ENCODE data around the gene GIPR.
"Not testable (repeated sequence)": the region's sequence is repeated elsewhere in the genome, so short reads cannot be mapped to it uniquely, and the experiment has no call there.

The GIPR gene

GRCh38 chr19:45663800-45664199 lies 4.2 kb upstream of the GIPR start:
- no peak for TF ChIP-seq ZNF274 (IDR thresholded peaks at IDR 0.05; ENCODE audit: low read depth, low read length)
- no peak overlapping the region for H3K4me3 ChIP-seq (ENCODE audit: low read length)

DNA sequence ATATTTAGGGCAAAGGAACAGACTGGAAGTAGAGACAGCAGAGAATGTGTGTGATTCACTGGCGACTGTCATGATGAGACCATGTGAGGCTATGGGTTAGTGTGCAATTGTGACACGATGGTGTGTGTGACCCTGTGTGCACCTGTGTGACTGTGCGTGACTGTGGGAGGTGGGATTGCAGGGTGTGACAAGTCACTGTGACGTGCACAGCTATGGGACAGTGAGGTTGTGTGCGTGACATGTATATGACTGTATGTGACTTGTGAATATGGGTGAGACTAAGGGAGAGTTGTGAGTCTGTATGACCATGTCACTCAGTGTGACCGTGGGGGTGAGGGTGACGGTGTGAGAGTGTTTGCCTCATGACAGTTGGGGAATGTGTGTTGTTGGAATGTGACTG lies 3.4 kb upstream of the GIPR start:
- H3K4me3 ChIP-seq (ENCODE audit: low read length): no peak overlapping the region
- no peak for TF ChIP-seq ZNF274 (IDR thresholded peaks at IDR 0.05; ENCODE audit: low read depth, low read length)

GRCh38 chr19:45668342-45668871 lies 386 bp downstream of the GIPR start:
- H3K4me3 ChIP-seq (ENCODE audit: low read length): peak overlapping the region; percentile 85
- no peak for TF ChIP-seq ZNF274 (IDR thresholded peaks at IDR 0.05; ENCODE audit: low read depth, low read length)

DNA sequence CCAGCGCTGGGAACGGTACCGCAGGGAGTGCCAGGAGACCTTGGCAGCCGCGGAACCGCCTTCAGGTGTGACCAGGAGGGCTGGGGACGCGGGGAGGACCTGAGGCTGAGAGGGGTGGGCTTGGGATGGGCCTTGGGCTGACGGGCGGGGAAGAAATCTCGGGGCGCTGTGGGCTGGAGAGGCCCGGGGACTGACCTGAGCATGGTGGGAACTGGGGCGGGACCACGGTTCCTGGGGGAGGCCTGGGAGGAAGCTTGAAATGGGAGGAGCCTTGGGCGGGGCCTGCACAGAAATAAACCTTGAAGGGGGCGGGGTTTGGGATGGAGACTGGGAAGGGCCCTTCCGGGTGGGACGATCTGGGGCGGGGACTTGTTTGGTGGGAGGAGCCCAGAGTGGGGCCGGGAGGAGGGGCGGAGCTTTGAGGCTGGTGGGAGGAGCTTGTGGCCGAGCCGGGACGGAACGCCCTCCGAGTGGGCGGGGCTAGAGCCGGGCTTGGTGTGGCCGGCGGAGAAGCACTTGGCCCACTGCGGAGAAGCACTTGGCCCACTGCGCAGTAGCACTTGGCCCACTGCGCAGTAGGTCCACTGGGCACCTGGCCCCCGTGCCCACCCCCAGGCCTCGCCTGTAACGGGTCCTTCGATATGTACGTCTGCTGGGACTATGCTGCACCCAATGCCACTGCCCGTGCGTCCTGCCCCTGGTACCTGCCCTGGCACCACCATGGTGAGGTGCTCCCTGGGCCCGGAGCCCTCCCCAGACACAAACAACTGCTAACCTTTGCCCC lies 2.8 kb downstream of the GIPR start:
- peak overlapping the region; percentile 85; the same call in 1 of the 2 replicates for H3K4me3 ChIP-seq (ENCODE audit: low read length)
- TF ChIP-seq ZNF274 (IDR thresholded peaks at IDR 0.05; ENCODE audit: low read depth, low read length): no peak

DNA sequence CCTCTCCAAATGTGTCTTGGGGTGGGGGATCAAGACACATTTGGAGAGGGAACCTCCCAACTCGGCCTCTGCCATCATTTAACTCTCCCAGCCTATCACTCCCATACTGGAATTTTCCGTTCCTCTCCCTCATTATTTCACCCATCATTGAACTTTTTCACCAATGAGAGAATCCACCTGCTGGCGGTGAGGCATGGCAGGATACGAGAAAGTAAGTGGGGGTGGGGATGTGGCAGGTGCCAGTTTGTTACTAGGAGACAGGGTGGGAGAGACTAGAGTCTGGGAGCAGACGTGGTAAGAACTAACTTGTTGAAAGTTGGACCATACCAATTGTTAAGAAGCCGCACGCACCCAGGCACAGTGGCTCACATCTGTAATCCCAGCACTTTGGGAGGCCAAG lies 6.9 kb downstream of the GIPR start:
- no peak overlapping the region for H3K4me3 ChIP-seq (ENCODE audit: low read length)
- no peak for TF ChIP-seq ZNF274 (IDR thresholded peaks at IDR 0.05; ENCODE audit: low read depth, low read length)

- no peak for TF ChIP-seq ZNF274 (IDR thresholded peaks at IDR 0.05; ENCODE audit: low read depth, low read length)
- peak overlapping the region; percentile 23; the same call in 1 of the 2 replicates for H3K4me3 ChIP-seq (ENCODE audit: low read length)
These were observed 8.8 kb downstream of the GIPR start for GRCh38 chr19:45676851-45677263.

- TF ChIP-seq ZNF274 (IDR thresholded peaks at IDR 0.05; ENCODE audit: low read depth, low read length): no peak
- H3K4me3 ChIP-seq (ENCODE audit: low read length): peak overlapping the region; percentile 33; the same call in 1 of the 2 replicates
These were observed 9.6 kb downstream of the GIPR start for GRCh38 chr19:45677351-45678230.

DNA sequence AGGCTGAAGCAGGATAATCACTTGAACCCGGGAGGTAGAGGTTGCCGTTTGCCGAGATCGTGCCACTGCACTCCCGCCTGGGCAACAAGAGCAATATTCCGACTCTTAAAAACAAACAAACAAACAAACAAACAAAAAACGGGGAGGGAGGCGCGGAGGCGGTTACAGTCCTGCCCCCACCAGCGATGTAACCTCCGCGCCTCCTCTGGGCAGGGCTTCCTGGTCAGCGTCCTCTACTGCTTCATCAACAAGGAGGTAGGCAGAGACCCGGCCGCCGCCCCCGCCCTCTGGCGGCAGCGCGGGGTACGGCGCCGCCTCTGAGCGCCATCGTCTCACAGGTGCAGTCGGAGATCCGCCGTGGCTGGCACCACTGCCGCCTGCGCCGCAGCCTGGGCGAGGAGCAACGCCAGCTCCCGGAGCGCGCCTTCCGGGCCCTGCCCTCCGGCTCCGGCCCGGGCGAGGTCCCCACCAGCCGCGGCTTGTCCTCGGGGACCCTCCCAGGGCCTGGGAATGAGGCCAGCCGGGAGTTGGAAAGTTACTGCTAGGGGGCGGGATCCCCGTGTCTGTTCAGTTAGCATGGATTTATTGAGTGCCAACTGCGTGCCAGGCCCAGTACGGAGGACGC lies 13.5 kb downstream of the GIPR start:
- no peak for TF ChIP-seq ZNF274 (IDR thresholded peaks at IDR 0.05; ENCODE audit: low read depth, low read length)

DNA sequence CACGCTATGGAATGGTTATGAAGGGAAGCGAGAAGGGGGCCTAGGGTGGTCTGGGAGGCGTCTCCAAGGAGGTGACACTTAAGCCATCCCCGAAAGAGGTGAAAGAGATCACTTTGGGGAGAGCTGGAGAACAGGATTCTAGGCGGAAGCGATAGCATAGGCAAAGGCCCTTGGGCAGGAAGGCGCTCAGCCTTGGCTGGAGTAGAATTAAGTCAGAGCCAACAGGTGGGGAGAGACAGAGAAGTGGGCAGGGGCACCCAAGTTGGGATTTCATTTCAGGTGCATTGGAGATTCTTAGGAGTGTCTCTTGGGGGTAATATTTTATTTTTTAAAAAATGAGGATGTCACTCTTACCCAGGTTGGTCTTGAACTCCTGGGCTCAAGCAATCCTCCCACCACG lies 14.1 kb downstream of the GIPR start:
- TF ChIP-seq ZNF274 (IDR thresholded peaks at IDR 0.05; ENCODE audit: low read depth, low read length): no peak
- H3K4me3 ChIP-seq (ENCODE audit: low read length): no peak overlapping the region

More for the DNA sequence above, 13.5 kb downstream of the GIPR start:
- H3K4me3 ChIP-seq (ENCODE audit: low read length): no peak overlapping the region; the same call in 1 of the 2 replicates

- H3K4me3 ChIP-seq (ENCODE audit: low read length): no peak overlapping the region
- no peak for TF ChIP-seq ZNF274 (IDR thresholded peaks at IDR 0.05; ENCODE audit: low read depth, low read length)
These were observed 14.9 kb downstream of the GIPR start for GRCh38 chr19:45682908-45683307.

- H3K4me3 ChIP-seq (ENCODE audit: low read length): not testable (repeated sequence)
These were observed 17.0 kb downstream of the GIPR start for GRCh38 chr19:45685045-45685444.

- TF ChIP-seq ZNF274 (IDR thresholded peaks at IDR 0.05; ENCODE audit: low read depth, low read length): no peak
- H3K4me3 ChIP-seq (ENCODE audit: low read length): no peak overlapping the region
These were observed 19.6 kb downstream of the GIPR start for GRCh38 chr19:45687599-45687998.

- TF ChIP-seq ZNF274 (IDR thresholded peaks at IDR 0.05; ENCODE audit: low read depth, low read length): no peak
These were observed 23.6 kb downstream of the GIPR start, which contains the start of gene SNRPD2 for GRCh38 chr19:45691516-45692186. SNRPD2 (minus strand) TSS chr19:45691953; CDS start chr19:45691888, 65 bp downstream.

More at GRCh38 chr19:45691516-45692186, 23.6 kb downstream of the GIPR start, which contains the start of gene SNRPD2:
- peak within 1 kb of the TSS; percentile 89 for H3K4me3 ChIP-seq (ENCODE audit: low read length)

Data from GM08714 (cell line).